OCI-LY7 (cell line): ENCODE results near the gene STK11IP. TPM values are rescaled to one million over a fixed set of nuclear protein-coding genes. Genes with fewer than 3 reads are reported as not detected.

Experiments
- BruUV-seq: library from RNA; stranded (reverse); fragments of 400-500 nt; replicated peaks from 2 replicates; lab custom pipeline; 2021; lab: Mats Ljungman, UMichigan
- CTCF ChIA-PET: fragments of 300-600 bp; sonication (Branson Sonifier 250); formaldehyde crosslinking; loops from one replicate; lab custom pipeline; 2022; ENCODE audit warnings: antibody characterized with exemption; ENCODE audit not compliant: unreplicated experiment; lab: Charles Lee
- POLR2A ChIA-PET: fragments of 300-600 bp; sonication (Branson Sonifier 250); formaldehyde crosslinking; loops from one replicate; lab custom pipeline; 2022; ENCODE audit warnings: antibody characterized with exemption; lab: Charles Lee
- DNase-seq: peaks from one replicate; pipeline ENCODE4 v3.0.0-alpha.2; 2015; ENCODE audit warnings: low spot score
- H2AFZ ChIP-seq: fragments of 200-600 bp; sonication (generic), shearing (Covaris generic); 2 replicates; pipeline ENCODE4 v1.6.1; 2014; ENCODE audit warnings: mild to moderate bottlenecking, antibody characterized with exemption, low read length, moderate library complexity
- H3K27ac ChIP-seq: fragments of 200-600 bp; sonication (generic); 2 replicates; pipeline ENCODE4 v1.5.1; 2014; ENCODE audit warnings: mixed run types, low read depth, mild to moderate bottlenecking, moderate library complexity, low read length, inconsistent platforms; ENCODE audit not compliant: poor library complexity, severe bottlenecking
- H3K36me3 ChIP-seq: fragments of 200-600 bp; sonication (generic); 2 replicates; pipeline ENCODE4 v1.6.1; 2014; ENCODE audit warnings: mild to moderate bottlenecking, antibody characterized with exemption, low read length, moderate library complexity, mixed read lengths; ENCODE audit not compliant: insufficient read depth
- H3K4me1 ChIP-seq: fragments of 200-600 bp; sonication (generic); 2 replicates; pipeline ENCODE4 v1.5.1; 2014; ENCODE audit warnings: mild to moderate bottlenecking, low read length; ENCODE audit not compliant: insufficient read depth, poor library complexity, severe bottlenecking
- H3K4me2 ChIP-seq: fragments of 200-600 bp; sonication (generic); 2 replicates; pipeline ENCODE4 v1.6.1; 2014; ENCODE audit warnings: mild to moderate bottlenecking, low read length
- H3K4me3 ChIP-seq: fragments of 200-600 bp; sonication (generic); 2 replicates; pipeline ENCODE4 v1.5.1; 2014; ENCODE audit warnings: mild to moderate bottlenecking, low read depth, low read length; ENCODE audit not compliant: poor library complexity, severe bottlenecking
- H3K79me2 ChIP-seq: fragments of 200-600 bp; sonication (generic); 2 replicates; pipeline ENCODE4 v1.6.1; 2016; ENCODE audit warnings: low read depth, mild to moderate bottlenecking, low read length, moderate library complexity, mixed read lengths; ENCODE audit not compliant: insufficient read depth
- H3K9me2 ChIP-seq: fragments of 200-600 bp; sonication (generic); 2 replicates; pipeline ENCODE4 v1.6.1; 2016; ENCODE audit warnings: mild to moderate bottlenecking, low read length, mixed read lengths; ENCODE audit not compliant: insufficient read depth
- H3K9me3 ChIP-seq: fragments of 200-600 bp; sonication (generic); 2 replicates; pipeline ENCODE4 v1.6.1; 2014; ENCODE audit warnings: mild to moderate bottlenecking, mixed run types, low read length, mixed read lengths
- H4K20me1 ChIP-seq: fragments of 200-600 bp; sonication (generic); 2 replicates; pipeline ENCODE4 v1.6.1; 2014; ENCODE audit warnings: mild to moderate bottlenecking, antibody characterized with exemption, low read length, moderate library complexity, mixed read lengths; ENCODE audit not compliant: insufficient read depth
- CTCF ChIP-seq: fragments of 200-600 bp; sonication (generic); conservative IDR thresholded peaks from 2 replicates; pipeline ENCODE4 v1.5.1; 2014; ENCODE audit warnings: mild to moderate bottlenecking, antibody characterized with exemption, low read length, moderate library complexity, mixed read lengths
- EZH2phosphoT487 ChIP-seq: fragments of 200-600 bp; sonication (generic); IDR thresholded peaks from 2 replicates; pipeline ENCODE4 v1.6.1; 2018; ENCODE audit warnings: low read depth, borderline replicate concordance, mild to moderate bottlenecking, mixed run types, antibody characterized with exemption, low read length, moderate library complexity, mixed read lengths
- intact Hi-C: fragments of 100-400 bp; cut with micrococcal nuclease; formaldehyde crosslinking; loops from one replicate; pipeline ENCODE4 v1.10.0; 2022; ENCODE audit not compliant: unreplicated experiment
- total RNA-seq, 2 experiments: library from RNA; depleted of rRNA in 1 of 2; stranded (reverse); fragments of >200 nt in 1 of 2; shearing (Covaris generic) in 1 of 2; gene quantifications; 2 replicates each; pipeline ENCODE4 v1.2.3, GENCODE V29; 2014 to 2022

Gene STK11IP
- total RNA-seq, 2 experiments from 2014 or later: 26.5 to 37.6 TPM

GRCh38 chr2:219570194-219570923 lies 27.3 kb upstream of the STK11IP start:
- H2AFZ ChIP-seq: no peak overlapping the region
- no peaks in the 10 kb centered on the region for H3K9me3 ChIP-seq
- ChIA-PET POLR2A (no interaction called here), CTCF (no interaction called here)
- intact Hi-C loops: no loop called here
- DNase-seq: no peak
- no peak overlapping the region for H3K4me3 ChIP-seq
- H4K20me1 ChIP-seq: no peaks in the 10 kb centered on the region
- TF ChIP-seq EZH2phosphoT487 (no peak), CTCF (no peak)
- H3K4me1 ChIP-seq: no peaks in the 10 kb centered on the region
- H3K36me3 ChIP-seq: no peaks in the 10 kb centered on the region
- H3K27ac ChIP-seq: no peak overlapping the region
- no peaks in the 10 kb centered on the region for H3K79me2 ChIP-seq
- H3K4me2 ChIP-seq: no peak overlapping the region
- no TSS peak for BruUV-seq
- H3K9me2 ChIP-seq: no peaks in the 10 kb centered on the region

GRCh38 chr2:219570924-219571310 lies 26.7 kb upstream of the STK11IP start:
- H3K79me2 ChIP-seq: no peaks in the 10 kb centered on the region
- no peaks in the 10 kb centered on the region for H4K20me1 ChIP-seq
- POLR2A ChIA-PET: no interaction called here
- CTCF ChIA-PET: no interaction called here
- no peaks in the 10 kb centered on the region for H3K4me1 ChIP-seq
- no peak for DNase-seq
- no peak overlapping the region for H3K27ac ChIP-seq
- no peak overlapping the region for H3K4me3 ChIP-seq
- intact Hi-C loops: no loop called here
- no peaks in the 10 kb centered on the region for H3K36me3 ChIP-seq
- no peak overlapping the region for H2AFZ ChIP-seq
- no peak overlapping the region for H3K4me2 ChIP-seq
- no peaks in the 10 kb centered on the region for H3K9me3 ChIP-seq
- no peaks in the 10 kb centered on the region for H3K9me2 ChIP-seq
- TF ChIP-seq CTCF: no peak
- no peak for TF ChIP-seq EZH2phosphoT487
- BruUV-seq: no TSS peak
